PFSK-1 (cell line): ENCODE results near the gene KLC4.

Source experiments
- FOXP2 ChIP-seq: optimal IDR thresholded peaks from 2 replicates; pipeline ENCODE3; 2011; ENCODE audit warnings: borderline replicate concordance, control low read depth, inconsistent platforms; ENCODE audit not compliant: insufficient read depth; ENCODE audit errors: extremely low read length, extremely low read depth
- POLR2AphosphoS5 ChIP-seq: IDR thresholded peaks from 2 replicates; pipeline ENCODE4 v1.6.1; 2012; ENCODE audit warnings: low read depth, mild to moderate bottlenecking, control low read depth, low read length, moderate library complexity
- REST ChIP-seq, 2 experiments: IDR thresholded peaks; 2 replicates each; pipeline versions ENCODE4 v1.6.1 to v1.8.0; 2011 to 2012; ENCODE audit warnings: low read depth in 2 of 2, low read length in 2 of 2, control low read depth in 1 of 2, inconsistent platforms in 1 of 2, mild to moderate bottlenecking in 1 of 2, moderate library complexity in 1 of 2; ENCODE audit not compliant: insufficient read depth in 1 of 2
- SIN3A ChIP-seq: IDR thresholded peaks from 2 replicates; pipeline ENCODE4 v1.6.1; 2012; ENCODE audit warnings: mild to moderate bottlenecking, low read length, moderate library complexity, borderline replicate concordance; ENCODE audit not compliant: insufficient read depth
- TAF1 ChIP-seq: IDR thresholded peaks from 2 replicates; pipeline ENCODE4 v1.6.1; 2012; ENCODE audit warnings: low read length, control low read depth, borderline replicate concordance; ENCODE audit not compliant: insufficient read depth

Gene KLC4

GRCh38 chr6:43088654-43089056 is 29.2 kb downstream of the KLC4 start:
- no peak for TF ChIP-seq TAF1
- TF ChIP-seq FOXP2: no peak
- no peak for TF ChIP-seq POLR2AphosphoS5
- TF ChIP-seq REST (IDR thresholded peaks at IDR 0.05; ENCODE audit: insufficient read depth in 1 of 2, low read depth in 2 of 2, low read length in 2 of 2): no peak
- no peak for TF ChIP-seq SIN3A

- no peak for TF ChIP-seq FOXP2
- no peak for TF ChIP-seq POLR2AphosphoS5
- no peak for TF ChIP-seq SIN3A
- no peak for TF ChIP-seq REST (IDR thresholded peaks at IDR 0.05; ENCODE audit: insufficient read depth in 1 of 2, low read depth in 2 of 2, low read length in 2 of 2)
- no peak for TF ChIP-seq TAF1
Observed at GRCh38 chr6:43089467-43089866, 30.0 kb downstream of the KLC4 start.

GRCh38 chr6:43089874-43090558 is 30.6 kb downstream of the KLC4 start:
- TF ChIP-seq REST (IDR thresholded peaks at IDR 0.05; ENCODE audit: insufficient read depth in 1 of 2, low read depth in 2 of 2, low read length in 2 of 2) (no peak), POLR2AphosphoS5 (no peak), SIN3A (no peak), TAF1 (no peak), FOXP2 (no peak)

GRCh38 chr6:43090559-43090956 is 31.1 kb downstream of the KLC4 start:
- no peak for TF ChIP-seq TAF1
- no peak for TF ChIP-seq SIN3A
- TF ChIP-seq POLR2AphosphoS5: no peak
- TF ChIP-seq REST (IDR thresholded peaks at IDR 0.05; ENCODE audit: insufficient read depth in 1 of 2, low read depth in 2 of 2, low read length in 2 of 2): no peak
- no peak for TF ChIP-seq FOXP2

- no peak for TF ChIP-seq REST (IDR thresholded peaks at IDR 0.05; ENCODE audit: insufficient read depth in 1 of 2, low read depth in 2 of 2, low read length in 2 of 2)
- TF ChIP-seq POLR2AphosphoS5: no peak
- no peak for TF ChIP-seq FOXP2
- TF ChIP-seq TAF1: no peak
- no peak for TF ChIP-seq SIN3A
Observed at GRCh38 chr6:43091020-43091419, 31.6 kb downstream of the KLC4 start.
